Stimulated activated CD4-positive, alpha-beta T cell treated with anti-CD3 and anti-CD28 coated beads, Interleukin-4, amount 100 ng/mL, for 1 hour (primary cell): Measurements from ENCODE around the gene FAM3D.

ENCODE experiments used
- DNase-seq: peaks from one replicate; pipeline ENCODE4 v3.0.0-alpha.2; 2020

FAM3D gene

GRCh38 chr3:58652624-58653023, 13.9 kb downstream of the FAM3D start:
- no peak for DNase-seq

GRCh38 chr3:58651276-58651675, 15.3 kb downstream of the FAM3D start:
- DNase-seq = no peak

- DNase-seq = no peak
Observed at GRCh38 chr3:58647381-58648141, 19.0 kb downstream of the FAM3D start.

- DNase-seq = no peak
Observed at GRCh38 chr3:58646503-58646902, 20.1 kb downstream of the FAM3D start.

GRCh38 chr3:58645726-58646125, 20.8 kb downstream of the FAM3D start:
- DNase-seq = no peak

GRCh38 chr3:58642846-58643245, 23.7 kb downstream of the FAM3D start:
- DNase-seq = no peak

GRCh38 chr3:58640700-58641372, 25.7 kb downstream of the FAM3D start:
- DNase-seq = peak; percentile 59

- DNase-seq = no peak
Observed at GRCh38 chr3:58639842-58640241, 26.7 kb downstream of the FAM3D start.

GRCh38 chr3:58639001-58639400, 27.6 kb downstream of the FAM3D start:
- no peak for DNase-seq

- no peak for DNase-seq
Observed at GRCh38 chr3:58638591-58638990, 28.0 kb downstream of the FAM3D start.

GRCh38 chr3:58637509-58637908, 29.1 kb downstream of the FAM3D start:
- no peak for DNase-seq

GRCh38 chr3:58635371-58636285, 30.9 kb downstream of the FAM3D start:
- no peak for DNase-seq

- no peak for DNase-seq
Observed at GRCh38 chr3:58633157-58633865, 33.3 kb downstream of the FAM3D start.

GRCh38 chr3:58631742-58632141, 34.8 kb downstream of the FAM3D start:
- no peak for DNase-seq

GRCh38 chr3:58630710-58631092, 35.9 kb downstream of the FAM3D start:
- no peak for DNase-seq

GRCh38 chr3:58630076-58630709, 36.4 kb downstream of the FAM3D start:
- peak; percentile 48 for DNase-seq

GRCh38 chr3:58629629-58630028, 36.9 kb downstream of the FAM3D start:
- DNase-seq = no peak

- DNase-seq = no peak
Observed at GRCh38 chr3:58628823-58629562, 37.6 kb downstream of the FAM3D start.

GRCh38 chr3:58627941-58628340, 38.6 kb downstream of the FAM3D start:
- DNase-seq = no peak

- no peak for DNase-seq
Observed at GRCh38 chr3:58627570-58627885, 39.0 kb downstream of the FAM3D start.

GRCh38 chr3:58626841-58627569, 39.6 kb downstream of the FAM3D start:
- no peak for DNase-seq
